Neural progenitor cell (in vitro differentiated cells): ENCODE data around the gene ASB13. TPM values are rescaled to one million over a fixed set of nuclear protein-coding genes. Genes with fewer than 3 reads are reported as not detected.

Experiments
- DNase-seq: peaks from one replicate; pipeline ENCODE4 v3.0.0-alpha.2; 2016; ENCODE audit warnings: low spot score
- H2AFZ ChIP-seq: fragments of 200-600 bp; sonication (generic); replicated peaks from 2 replicates; pipeline ENCODE4 v1.6.1; 2016; ENCODE audit warnings: antibody characterized with exemption
- H3F3A ChIP-seq: fragments of 200-600 bp; sonication (generic); 2 replicates; pipeline ENCODE4 v1.6.1; 2016; ENCODE audit warnings: antibody characterized with exemption, low read depth
- H3K27ac ChIP-seq: fragments of 200-600 bp; sonication (generic); 2 replicates; pipeline ENCODE4 v1.5.1; 2016; ENCODE audit warnings: mild to moderate bottlenecking
- H3K27me3 ChIP-seq: fragments of 200-600 bp; sonication (generic); 2 replicates; pipeline ENCODE4 v1.6.1; 2016; ENCODE audit warnings: mild to moderate bottlenecking, moderate library complexity
- H3K36me3 ChIP-seq: fragments of 200-600 bp; sonication (generic); 2 replicates; pipeline ENCODE4 v1.5.1; 2016
- H3K4me1 ChIP-seq: fragments of 200-600 bp; sonication (generic); 2 replicates; pipeline ENCODE4 v1.6.1; 2016; ENCODE audit warnings: mixed run types
- H3K4me2 ChIP-seq: fragments of 200-600 bp; sonication (generic); 2 replicates; pipeline ENCODE4 v1.6.1; 2016
- H3K4me3 ChIP-seq: fragments of 200-600 bp; sonication (generic); 2 replicates; pipeline ENCODE4 v1.5.1; 2016
- H3K79me2 ChIP-seq: fragments of 200-600 bp; sonication (generic); 2 replicates; pipeline ENCODE4 v1.6.1; 2016; ENCODE audit warnings: low read depth
- H3K9ac ChIP-seq: fragments of 200-600 bp; sonication (generic); 2 replicates; pipeline ENCODE4 v1.6.1; 2016
- H3K9me3 ChIP-seq: fragments of 200-600 bp; sonication (generic); 2 replicates; pipeline ENCODE4 v1.5.1; 2016; ENCODE audit warnings: low read depth
- H4K20me1 ChIP-seq: fragments of 200-600 bp; sonication (generic); 2 replicates; pipeline ENCODE4 v1.6.1; 2016; ENCODE audit warnings: low read depth
- H3K27ac Mint-ChIP-seq: 3 replicates; pipeline ENCODE4 v1.8.0; 2021; ENCODE audit warnings: mixed read lengths
- H3K27me3 Mint-ChIP-seq: 2 replicates; pipeline ENCODE4 v1.8.0; 2022; ENCODE audit warnings: low read depth, mild to moderate bottlenecking, inconsistent platforms, moderate library complexity, mixed read lengths; ENCODE audit not compliant: insufficient read depth
- H3K36me3 Mint-ChIP-seq: 3 replicates; pipeline ENCODE4 v1.8.0; 2021; ENCODE audit warnings: mixed read lengths
- H3K4me1 Mint-ChIP-seq: 3 replicates; pipeline ENCODE4 v1.8.0; 2021; ENCODE audit warnings: mixed read lengths
- H3K4me3 Mint-ChIP-seq: 3 replicates; pipeline ENCODE4 v1.8.0; 2021; ENCODE audit warnings: mild to moderate bottlenecking, moderate library complexity, mixed read lengths
- H3K9me3 Mint-ChIP-seq: 3 replicates; pipeline ENCODE4 v1.8.0; 2020; ENCODE audit warnings: mixed read lengths
- EZH2 ChIP-seq: fragments of 200-600 bp; sonication (generic); IDR thresholded peaks from 2 replicates; pipeline ENCODE4 v1.6.1; 2017; ENCODE audit warnings: antibody characterized with exemption, mild to moderate bottlenecking, moderate library complexity
- EZH2phosphoT487 ChIP-seq: fragments of 200-600 bp; sonication (generic); IDR thresholded peaks from 2 replicates; pipeline ENCODE4 v1.6.1; 2017; ENCODE audit warnings: antibody characterized with exemption
- total RNA-seq: library from RNA; depleted of rRNA; stranded (reverse); fragments of >200 nt; gene quantifications from 2 replicates; pipeline ENCODE4 v1.2.3, GENCODE V29; 2015; ENCODE audit warnings: low replicate concordance
- TF ChIP-seq, protein P1 (sequence below): fragments of 200-600 bp; sonication (generic); IDR thresholded peaks from 2 replicates; pipeline ENCODE4 v1.5.1; 2017; ENCODE audit warnings: antibody characterized with exemption, mild to moderate bottlenecking

The ASB13 gene
- total RNA-seq, 1 donor from 2014 or later = 15.0 TPM

DNA sequence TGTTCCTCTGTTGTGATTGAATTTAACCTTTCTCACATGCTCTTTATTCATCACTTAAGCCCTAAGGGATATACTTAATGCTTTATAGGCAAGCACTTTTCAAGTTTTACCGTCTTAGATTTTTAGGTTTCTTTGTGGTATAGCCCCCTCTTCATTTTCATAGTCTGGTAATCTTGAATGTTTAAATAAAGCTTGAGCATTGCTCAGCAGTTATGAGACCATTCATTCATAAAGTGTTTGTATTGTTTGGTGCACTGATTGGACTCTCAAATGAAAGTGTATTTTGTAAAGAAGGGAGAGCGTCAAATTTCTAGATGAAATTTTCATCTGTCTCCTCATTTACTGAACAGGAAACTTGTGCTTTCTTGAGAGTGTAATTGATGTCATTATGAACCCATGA is 43.5 kb upstream of the ASB13 start:
- no peaks in the 10 kb centered on the region for H4K20me1 ChIP-seq

DNA sequence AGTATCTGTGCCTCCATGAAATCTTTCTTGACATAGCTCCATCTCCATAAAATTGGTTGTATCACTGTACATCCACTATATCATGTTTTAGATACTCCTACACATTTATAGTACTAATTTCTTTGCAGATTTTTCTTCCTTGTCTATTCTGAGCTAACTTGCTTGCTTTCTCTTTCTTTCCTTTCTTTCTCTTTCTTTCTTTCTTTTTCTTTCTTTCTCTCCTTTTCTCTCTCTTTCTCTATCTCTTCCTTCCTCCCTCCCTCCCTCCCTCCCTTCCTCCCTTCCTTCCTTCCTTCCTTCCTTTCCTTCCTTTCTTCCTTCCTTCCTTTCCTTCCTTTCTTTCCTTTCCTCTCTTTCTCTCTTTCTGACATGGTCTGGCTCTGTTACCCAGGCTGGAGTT is 42.0 kb upstream of the ASB13 start:
- H3K9ac ChIP-seq = no peak overlapping the region
- H4K20me1 ChIP-seq = no peaks in the 10 kb centered on the region
- H3K27me3 ChIP-seq = no peaks in the 10 kb centered on the region
- peaks cover 67% of the 10 kb centered on the region for H3K79me2 ChIP-seq
- H3K27me3 Mint-ChIP-seq = no peaks in the 10 kb centered on the region
- no peak overlapping the region for H3K4me2 ChIP-seq
- H3K9me3 Mint-ChIP-seq = peaks cover 3% of the 10 kb centered on the region
- H3K4me3 ChIP-seq = no peak overlapping the region
- no peaks in the 10 kb centered on the region for H3K36me3 ChIP-seq
- H3K4me1 Mint-ChIP-seq = no peaks in the 10 kb centered on the region
- no peak overlapping the region for H3K27ac Mint-ChIP-seq
- no peaks in the 10 kb centered on the region for H3F3A ChIP-seq
- H3K4me1 ChIP-seq = no peaks in the 10 kb centered on the region
- no peak overlapping the region for H2AFZ ChIP-seq
- no peak for DNase-seq
- TF ChIP-seq, protein P1, sequence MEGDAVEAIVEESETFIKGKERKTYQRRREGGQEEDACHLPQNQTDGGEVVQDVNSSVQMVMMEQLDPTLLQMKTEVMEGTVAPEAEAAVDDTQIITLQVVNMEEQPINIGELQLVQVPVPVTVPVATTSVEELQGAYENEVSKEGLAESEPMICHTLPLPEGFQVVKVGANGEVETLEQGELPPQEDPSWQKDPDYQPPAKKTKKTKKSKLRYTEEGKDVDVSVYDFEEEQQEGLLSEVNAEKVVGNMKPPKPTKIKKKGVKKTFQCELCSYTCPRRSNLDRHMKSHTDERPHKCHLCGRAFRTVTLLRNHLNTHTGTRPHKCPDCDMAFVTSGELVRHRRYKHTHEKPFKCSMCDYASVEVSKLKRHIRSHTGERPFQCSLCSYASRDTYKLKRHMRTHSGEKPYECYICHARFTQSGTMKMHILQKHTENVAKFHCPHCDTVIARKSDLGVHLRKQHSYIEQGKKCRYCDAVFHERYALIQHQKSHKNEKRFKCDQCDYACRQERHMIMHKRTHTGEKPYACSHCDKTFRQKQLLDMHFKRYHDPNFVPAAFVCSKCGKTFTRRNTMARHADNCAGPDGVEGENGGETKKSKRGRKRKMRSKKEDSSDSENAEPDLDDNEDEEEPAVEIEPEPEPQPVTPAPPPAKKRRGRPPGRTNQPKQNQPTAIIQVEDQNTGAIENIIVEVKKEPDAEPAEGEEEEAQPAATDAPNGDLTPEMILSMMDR = no peak
- no peak for TF ChIP-seq EZH2
- TF ChIP-seq EZH2phosphoT487 = no peak
- H3K36me3 Mint-ChIP-seq = peaks cover 6% of the 10 kb centered on the region
- no peak overlapping the region for H3K4me3 Mint-ChIP-seq
- peaks cover 4% of the 10 kb centered on the region for H3K9me3 ChIP-seq
- H3K27ac ChIP-seq = no peak overlapping the region

More for the DNA sequence above, 43.5 kb upstream of the ASB13 start:
- Mint-ChIP-seq H3K4me3 (no peak overlapping the region), H3K36me3 (peaks cover 5% of the 10 kb centered on the region), H3K27ac (no peak overlapping the region), H3K27me3 (no peaks in the 10 kb centered on the region), H3K4me1 (no peaks in the 10 kb centered on the region), H3K9me3 (no peaks in the 10 kb centered on the region)
- Histone ChIP-seq H3K79me2 (peaks cover 63% of the 10 kb centered on the region), H3K27me3 (no peaks in the 10 kb centered on the region), H3F3A (no peaks in the 10 kb centered on the region), H3K36me3 (no peaks in the 10 kb centered on the region), H3K9ac (no peak overlapping the region), H3K9me3 (peaks cover 4% of the 10 kb centered on the region), H3K4me3 (no peak overlapping the region), H3K4me2 (no peak overlapping the region), H2AFZ (no peak overlapping the region), H3K4me1 (no peaks in the 10 kb centered on the region), H3K27ac (no peak overlapping the region)
- DNase-seq = no peak
- TF ChIP-seq EZH2 (no peak), EZH2phosphoT487 (no peak)
- TF ChIP-seq, protein P1 = no peak

DNA sequence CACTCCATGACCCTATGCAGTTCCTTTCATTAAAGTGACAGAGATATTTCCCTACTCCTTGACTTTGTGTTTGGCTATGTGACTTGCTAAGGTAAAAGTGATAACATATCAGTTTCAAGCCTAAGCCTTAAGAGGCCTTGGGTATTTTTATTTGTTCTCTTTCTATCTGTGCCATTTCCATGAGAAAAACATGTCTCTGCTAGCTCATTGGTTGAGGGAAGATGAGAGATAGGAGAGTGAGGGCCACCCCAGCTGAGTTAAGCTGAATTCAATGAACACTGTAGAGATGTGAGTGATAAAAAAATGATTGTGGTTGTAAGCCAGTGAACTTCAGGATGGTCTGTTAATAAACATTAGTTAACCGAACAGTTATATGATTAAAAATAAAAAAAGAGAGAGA is 31.7 kb upstream of the ASB13 start:
- no peak overlapping the region for H3K9ac ChIP-seq
- no peak overlapping the region for H3K4me3 ChIP-seq
- TF ChIP-seq EZH2 (no peak), EZH2phosphoT487 (no peak)
- TF ChIP-seq, protein P1 = no peak
- Mint-ChIP-seq H3K27me3 (no peaks in the 10 kb centered on the region), H3K9me3 (no peaks in the 10 kb centered on the region), H3K4me3 (no peak overlapping the region), H3K27ac (no peak overlapping the region), H3K36me3 (no peaks in the 10 kb centered on the region), H3K4me1 (peaks cover 8% of the 10 kb centered on the region)
- H3K79me2 ChIP-seq = peaks cover 99% of the 10 kb centered on the region
- H4K20me1 ChIP-seq = peaks cover 19% of the 10 kb centered on the region
- no peak overlapping the region for H2AFZ ChIP-seq
- no peak for DNase-seq
- no peak overlapping the region for H3K4me2 ChIP-seq
- no peaks in the 10 kb centered on the region for H3K9me3 ChIP-seq
- H3K36me3 ChIP-seq = no peaks in the 10 kb centered on the region
- peaks cover 11% of the 10 kb centered on the region for H3F3A ChIP-seq
- no peak overlapping the region for H3K27ac ChIP-seq
- no peaks in the 10 kb centered on the region for H3K27me3 ChIP-seq
- peaks cover 19% of the 10 kb centered on the region for H3K4me1 ChIP-seq
